GM18873 (cell line): ENCODE data around the gene CSH1.
"Not testable (repeated sequence)": the region's sequence is repeated elsewhere in the genome, so short reads cannot be mapped to it uniquely, and the experiment has no call there.

Experiments used
- ATAC-seq: cut with Tn5 transposase; IDR thresholded peaks from one replicate; pipeline ENCODE4 v1.9.1; 2021; ENCODE audit warnings: mild to moderate bottlenecking, moderate library complexity, moderate number of reproducible peaks; ENCODE audit not compliant: unreplicated experiment, low FRiP score

The CSH1 gene

GRCh38 chr17:63910096-63910495, 13.7 kb upstream of the CSH1 start:
- no peak for ATAC-seq

DNA sequence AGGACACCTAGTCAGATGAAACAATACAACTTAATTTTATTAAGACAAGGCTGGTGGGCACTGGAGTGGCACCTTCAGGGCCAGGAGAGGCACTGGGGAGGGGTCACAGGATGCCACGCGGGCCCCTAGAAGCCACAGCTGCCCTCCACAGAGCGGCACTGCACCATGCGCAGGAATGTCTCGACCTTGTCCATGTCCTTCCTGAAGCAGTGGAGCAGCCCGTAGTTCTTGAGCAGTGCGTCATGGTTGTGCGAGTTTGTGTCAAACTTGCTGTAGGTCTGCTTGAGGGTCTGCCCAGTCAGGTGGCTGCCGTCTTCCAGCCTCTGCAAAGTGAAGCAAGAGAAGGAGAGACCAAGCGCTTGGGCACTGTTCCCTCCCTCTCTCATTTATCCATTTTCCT, 13.2 kb upstream of the CSH1 start:
- ATAC-seq, result not testable (repeated sequence)

GRCh38 chr17:63907161-63907778, 10.9 kb upstream of the CSH1 start:
- ATAC-seq, result not testable (repeated sequence)

- not testable (repeated sequence) for ATAC-seq
Observed at GRCh38 chr17:63904796-63905195, 8.4 kb upstream of the CSH1 start.

GRCh38 chr17:63903787-63904201, 7.4 kb upstream of the CSH1 start:
- ATAC-seq, result not testable (repeated sequence)

GRCh38 chr17:63901971-63902370, 5.6 kb upstream of the CSH1 start:
- not testable (repeated sequence) for ATAC-seq

- not testable (repeated sequence) for ATAC-seq
Observed at GRCh38 chr17:63898899-63899798, 2.8 kb upstream of the CSH1 start.

DNA sequence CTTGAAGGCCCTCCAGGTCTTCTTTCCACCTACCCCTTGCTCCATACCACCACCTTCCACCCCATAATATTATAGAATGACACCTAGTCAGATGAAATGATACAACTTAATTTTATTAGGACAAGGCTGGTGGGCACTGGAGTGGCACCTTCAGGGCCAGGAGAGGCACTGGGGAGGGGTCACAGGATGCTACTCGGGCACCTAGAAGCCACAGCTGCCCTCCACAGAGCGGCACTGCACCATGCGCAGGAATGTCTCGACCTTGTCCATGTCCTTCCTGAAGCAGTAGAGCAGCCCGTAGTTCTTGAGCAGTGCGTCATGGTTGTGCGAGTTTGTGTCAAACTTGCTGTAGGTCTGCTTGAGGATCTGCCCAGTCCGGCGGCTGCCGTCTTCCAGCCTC, 1.6 kb downstream of the CSH1 start:
- not testable (repeated sequence) for ATAC-seq

DNA sequence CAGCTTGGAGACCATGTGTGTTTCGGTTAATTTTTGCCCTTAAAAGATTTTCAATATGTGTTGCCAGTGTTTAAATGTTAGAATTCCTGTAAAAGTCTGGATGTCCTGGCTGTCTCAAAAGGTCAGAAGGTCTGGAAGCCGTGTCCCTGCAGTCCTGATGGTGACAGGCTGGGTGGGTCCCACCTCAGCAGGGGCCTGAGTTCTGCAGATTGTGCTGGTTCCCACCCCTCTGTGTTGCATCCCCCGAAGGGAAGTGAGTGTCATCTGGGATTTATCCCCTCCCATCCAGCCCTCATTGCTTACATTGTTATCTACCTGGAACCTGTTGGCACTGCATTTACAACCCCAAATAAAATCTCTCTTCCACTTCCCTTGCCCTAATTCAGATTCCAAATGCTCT, 2.4 kb downstream of the CSH1 start:
- not testable (repeated sequence) for ATAC-seq

GRCh38 chr17:63892316-63893037, 3.9 kb downstream of the CSH1 start:
- not testable (repeated sequence) for ATAC-seq

GRCh38 chr17:63889026-63889848, 7.1 kb downstream of the CSH1 start:
- ATAC-seq, result not testable (repeated sequence)

- ATAC-seq, result not testable (repeated sequence)
Observed at GRCh38 chr17:63885119-63885518, 11.3 kb downstream of the CSH1 start.

GRCh38 chr17:63882626-63883126, 13.7 kb downstream of the CSH1 start:
- not testable (repeated sequence) for ATAC-seq

DNA sequence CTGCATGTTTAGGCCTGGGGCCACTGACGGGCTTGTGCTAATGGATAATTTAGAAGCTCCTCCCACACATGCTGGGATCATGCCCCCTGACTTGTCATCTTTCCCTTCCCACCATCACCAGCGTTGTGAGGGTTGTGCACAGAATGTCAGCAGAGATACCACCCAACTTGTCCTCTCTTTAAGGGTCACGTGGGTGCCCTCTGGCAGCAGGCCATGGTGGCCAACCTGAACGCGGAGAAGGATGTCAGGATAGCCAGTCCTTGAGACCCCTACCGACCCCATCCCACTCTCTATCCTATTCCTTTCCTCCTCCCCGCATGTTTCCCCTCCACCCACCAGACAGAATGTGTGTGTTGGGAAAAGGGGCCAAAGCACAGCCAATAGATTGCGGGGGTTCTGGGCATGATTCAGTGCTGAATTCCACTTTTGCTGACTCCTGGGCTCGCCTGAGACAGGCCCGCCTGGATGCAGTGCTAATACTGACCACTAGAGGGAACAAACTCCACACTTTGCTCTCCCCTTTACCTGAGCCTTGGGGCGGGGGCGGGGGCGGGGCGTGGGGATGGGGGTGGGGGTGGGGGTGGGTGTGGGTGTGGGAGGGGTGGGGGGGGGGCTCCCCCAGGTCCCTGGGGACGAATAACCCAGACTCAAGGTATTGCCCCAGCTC, 14.3 kb downstream of the CSH1 start, which contains the start of gene GH2:
TSS of gene GH2 (minus strand) at position 10 of the 667 bp plus-strand sequence. CDS start 143 bp downstream, outside the sequence.
- no peak for ATAC-seq

DNA sequence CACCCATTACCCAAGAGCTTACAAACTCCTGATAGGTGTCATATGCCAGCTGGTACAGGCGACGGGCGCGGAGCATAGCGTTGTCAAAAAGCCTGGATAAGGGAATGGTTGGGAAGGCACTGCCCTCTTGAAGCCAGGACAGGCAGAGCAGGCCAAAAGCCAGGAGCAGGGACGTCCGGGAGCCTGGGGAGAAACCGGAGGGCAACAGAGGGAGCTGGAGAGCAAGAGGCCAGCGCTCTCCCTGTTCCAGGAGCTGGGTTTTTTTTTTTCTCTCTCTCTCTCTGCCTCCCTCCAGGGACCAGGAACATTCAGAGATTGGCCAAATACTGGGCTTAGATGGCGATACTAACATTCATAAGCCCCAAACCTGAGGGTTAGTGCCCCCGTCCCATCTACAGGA, 15.0 kb downstream of the CSH1 start:
- ATAC-seq, result not testable (repeated sequence)

- no peak for ATAC-seq
Observed at GRCh38 chr17:63880706-63881105, 15.7 kb downstream of the CSH1 start.

- not testable (repeated sequence) for ATAC-seq
Observed at GRCh38 chr17:63878413-63878812, 18.0 kb downstream of the CSH1 start.

DNA sequence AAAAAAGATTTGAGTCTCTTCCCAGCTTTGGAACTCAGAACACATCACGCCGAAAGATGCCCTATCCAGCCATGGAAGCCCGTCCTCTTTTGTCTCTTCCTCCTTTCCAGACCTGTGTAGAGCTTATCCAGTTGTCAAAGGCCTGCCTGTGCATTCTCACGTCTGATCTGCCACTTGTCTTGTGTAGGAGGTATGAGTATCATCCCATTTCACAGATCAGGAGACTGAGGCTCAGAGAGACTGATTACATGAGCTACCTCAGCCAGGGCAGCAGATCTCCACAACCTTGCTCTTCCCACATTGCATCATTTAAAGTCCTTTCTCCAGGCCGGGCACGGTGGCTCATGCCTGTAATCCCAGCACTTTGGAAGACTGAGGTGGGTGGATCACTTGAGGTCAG, 21.7 kb downstream of the CSH1 start:
- ATAC-seq, result not testable (repeated sequence)

- not testable (repeated sequence) for ATAC-seq
Observed at GRCh38 chr17:63874061-63874626, 22.2 kb downstream of the CSH1 start.
